K562 (cell line): ENCODE results near the gene SURF4. TPM values are rescaled to one million over a fixed set of nuclear protein-coding genes. Genes with fewer than 3 reads are reported as not detected.

Experiments
- ATAC-seq: fragments of 200-7000 bp; cut with Tn5 transposase; 3 replicates; pipeline ENCODE4 v1.9.1; 2020; ENCODE audit warnings: moderate library complexity
- BruUV-seq: library from RNA; stranded (reverse); fragments of 400-500 nt; replicated peaks from 2 replicates; lab custom pipeline; 2021; lab: Mats Ljungman, UMichigan
- CTCF ChIA-PET: fragments of 300-600 bp; formaldehyde crosslinking; extraction: SDS; loops from one replicate; lab custom pipeline; 2021; ENCODE audit warnings: low intra/inter-chr PET ratio; lab: Yijun Ruan, JAX
- POLR2A ChIA-PET: fragments of 300-600, 350-650 bp; sonication (Branson Sonifier 250); formaldehyde crosslinking; extraction: SDS; loops from one replicate; lab custom pipeline; 2021; ENCODE audit warnings: antibody characterized with exemption, inconsistent platforms; lab: Yijun Ruan, JAX
- DNase-seq, 4 experiments: peaks; one replicate each; pipeline versions ENCODE4 v3.0.0 to v3.0.0-alpha.2; 2011 to 2018; ENCODE audit warnings: low spot score in 3 of 4, mixed read lengths in 3 of 4; ENCODE audit errors: extremely low read depth in 1 of 4
- FAIRE-seq: peaks from 2 replicates; lab custom pipeline; 2011; peaks lifted over from hg19 to GRCh38; lab: Jason Lieb, UNC
- H2AFZ ChIP-seq: 2 replicates; pipeline ENCODE4 v1.6.0; 2011; ENCODE audit warnings: low read depth, low read length, control low read depth, inconsistent platforms
- H3K27ac ChIP-seq: fragments of 200-600 bp; 3 replicates; pipeline ENCODE4 v1.8.0; 2011; ENCODE audit warnings: low read depth, mild to moderate bottlenecking, control low read depth, inconsistent platforms, low read length, moderate library complexity, mixed read lengths; ENCODE audit errors: extremely low read depth
- H3K27me3 ChIP-seq, 2 experiments: fragments of 300-600 bp in 1 of 2; 2 replicates in 1 of 2; 3 replicates in 1 of 2; pipeline versions ENCODE4 v1.6.0 to v1.8.0; 2011; ENCODE audit warnings: inconsistent platforms in 2 of 2, low read length in 2 of 2, mild to moderate bottlenecking in 1 of 2, mixed read lengths in 1 of 2, moderate library complexity in 1 of 2; ENCODE audit not compliant: control insufficient read depth in 2 of 2, insufficient read depth in 2 of 2
- H3K36me3 ChIP-seq: fragments of 300-600 bp; 3 replicates; pipeline ENCODE4 v1.8.0; 2011; ENCODE audit warnings: mild to moderate bottlenecking, low read length, inconsistent platforms; ENCODE audit not compliant: control insufficient read depth, insufficient read depth
- H3K4me1 ChIP-seq, 2 experiments: fragments of 200-600 bp in 1 of 2; replicated peaks in 1 of 2; 2 replicates in 1 of 2; 3 replicates in 1 of 2; pipeline versions ENCODE4 v1.5.1 to v1.8.0; 2011; ENCODE audit warnings: inconsistent platforms in 2 of 2, low read length in 2 of 2, mild to moderate bottlenecking in 1 of 2, mixed read lengths in 1 of 2, moderate library complexity in 1 of 2; ENCODE audit not compliant: control insufficient read depth in 2 of 2, insufficient read depth in 2 of 2
- H3K4me2 ChIP-seq: 2 replicates; pipeline ENCODE4 v1.6.1; 2011; ENCODE audit warnings: low read length, control low read depth, inconsistent platforms, mixed read lengths; ENCODE audit not compliant: insufficient read depth
- H3K4me3 ChIP-seq: fragments of 200-600 bp; sonication (generic), shearing (Covaris generic); 2 replicates; pipeline ENCODE4 v1.5.1; 2016; ENCODE audit warnings: control low read depth, inconsistent platforms
- H3K79me2 ChIP-seq: fragments of 200-600 bp; 3 replicates; pipeline ENCODE4 v1.8.0; 2011; ENCODE audit warnings: low read length, inconsistent platforms; ENCODE audit not compliant: control insufficient read depth, insufficient read depth
- H3K9ac ChIP-seq, 2 experiments: 2 replicates each; pipeline versions ENCODE4 v1.6.0 to v1.6.1; 2011; ENCODE audit warnings: low read depth in 2 of 2, low read length in 2 of 2, control low read depth in 1 of 2, inconsistent platforms in 1 of 2, mild to moderate bottlenecking in 1 of 2, mixed read lengths in 1 of 2; ENCODE audit not compliant: insufficient read depth in 1 of 2
- H3K9me1 ChIP-seq: one replicate; pipeline ENCODE4 v1.6.0; 2011; ENCODE audit warnings: inconsistent platforms, mild to moderate bottlenecking, low read length, moderate library complexity; ENCODE audit not compliant: control insufficient read depth, insufficient read depth
- H3K9me3 ChIP-seq: replicated peaks from 2 replicates; pipeline ENCODE4 v1.5.1; 2011; ENCODE audit warnings: low read depth, low read length, inconsistent platforms; ENCODE audit not compliant: control insufficient read depth, insufficient read depth
- H4K20me1 ChIP-seq: replicated peaks from 2 replicates; pipeline ENCODE4 v1.6.1; 2011; ENCODE audit warnings: low read length, inconsistent platforms, mixed read lengths; ENCODE audit not compliant: control insufficient read depth, insufficient read depth
- BCOR ChIP-seq: fragments of 450-650 bp; IDR thresholded peaks from 2 replicates; pipeline ENCODE4 v1.6.1; 2016
- CREM ChIP-seq: IDR thresholded peaks from 2 replicates; pipeline ENCODE4 v1.6.1; 2014; ENCODE audit warnings: antibody characterized with exemption, low read depth
- ETV1 ChIP-seq: fragments of 450-650 bp; conservative IDR thresholded peaks from 2 replicates; pipeline ENCODE4 v1.6.1; 2016; ENCODE audit warnings: missing genetic modification characterization, control low read depth, low read depth, missing compliant biosample characterization
- HIVEP1 ChIP-seq: fragments of 250-450 bp; sonication (Bioruptor Pico); IDR thresholded peaks from 2 replicates; pipeline ENCODE4 v1.4.0; 2020; ENCODE audit warnings: mild to moderate bottlenecking
- IRF2 ChIP-seq: sonication (generic); formaldehyde crosslinking; IDR thresholded peaks from 2 replicates; pipeline ENCODE4 v1.8.1; 2022; ENCODE audit warnings: mild to moderate bottlenecking, missing genetic modification reagents
- JUN ChIP-seq, 2 experiments: sonication (generic) in 1 of 2; formaldehyde crosslinking in 1 of 2; IDR thresholded peaks; 2 replicates each; pipeline versions ENCODE4 v1.6.1 to v1.8.0; 2012 to 2022; ENCODE audit warnings: borderline replicate concordance in 2 of 2, mild to moderate bottlenecking in 2 of 2, improper control_type of control experiment in 1 of 2, low read depth in 1 of 2, low read length in 1 of 2, missing genetic modification reagents in 1 of 2
- KDM1A ChIP-seq, 2 experiments: fragments of 450-650 bp; IDR thresholded peaks; 2 replicates each; pipeline ENCODE4 v1.6.1; 2016; ENCODE audit warnings: mild to moderate bottlenecking in 2 of 2
- MAFG ChIP-seq: fragments of 450-650 bp; conservative IDR thresholded peaks from 2 replicates; pipeline ENCODE4 v1.6.1; 2016; ENCODE audit warnings: missing genetic modification characterization, missing compliant biosample characterization
- MBD2 ChIP-seq: sonication (generic); IDR thresholded peaks from 2 replicates; pipeline ENCODE4 v1.6.1; 2016; ENCODE audit warnings: low read depth, borderline replicate concordance
- NCOA6 ChIP-seq: fragments of 450-650 bp; IDR thresholded peaks from 2 replicates; pipeline ENCODE4 v1.6.1; 2017; ENCODE audit warnings: mild to moderate bottlenecking
- ZBTB8A ChIP-seq: fragments of 450-650 bp; IDR thresholded peaks from 2 replicates; pipeline ENCODE4 v1.6.1; 2018; ENCODE audit warnings: mild to moderate bottlenecking, moderate library complexity; ENCODE audit not compliant: partially characterized antibody
- ZNF165 ChIP-seq: fragments of 250-450 bp; sonication (Bioruptor Pico); IDR thresholded peaks from 2 replicates; pipeline ENCODE4 v1.4.0; 2020; ENCODE audit warnings: borderline replicate concordance
- ZNF384 ChIP-seq: IDR thresholded peaks from 2 replicates; pipeline ENCODE4 v1.6.1; 2012; ENCODE audit warnings: low read depth, low read length, improper control_type of control experiment
- WGBS: fragments of 100-300 bp; shearing (Covaris generic); methylation state at CpG from one replicate; pipeline ENCODE4 v1.1.6; 2016; ENCODE audit warnings: low coverage, mixed read lengths; ENCODE audit not compliant: insufficient coverage; ENCODE audit errors: missing lambda C conversion rate; 5-methylcytosine and 5-hydroxymethylcytosine counted together
- in situ Hi-C: fragments of 300-500 bp; cut with MboI; formaldehyde crosslinking; loops from 4 replicates; pipeline ENCODE4 v1.15.0; 2018; ENCODE audit warnings: inconsistent platforms, mixed read lengths
- intact Hi-C: fragments of 100-400 bp; cut with micrococcal nuclease; formaldehyde crosslinking; loops from 2 replicates; pipeline ENCODE4 v1.14.2; 2022
- polyA plus RNA-seq, 8 experiments: library from polyadenylated mRNA; depleted of rRNA in 4 of 8; stranded (reverse) in 5 of 8; unstranded in 3 of 8; fragments of >200 nt; fragmentation: Nextera tagmentation in 2 of 8; fragmentation: Illumina TruSeq in 1 of 8; extraction: Ambion mirVana in 2 of 8; extraction: Trizol in 1 of 8; gene quantifications; 2 replicates each; pipeline versions ENCODE4 v1.2.1 to v1.2.3, GENCODE V29; 2011 to 2014; ENCODE audit warnings: inconsistent platforms in 1 of 8, missing spikeins in 1 of 8
- total RNA-seq, 7 experiments: library from RNA; depleted of rRNA in 6 of 7; stranded (reverse); fragments of >200 nt in 6 of 7; fragmentation: Illumina TruSeq in 2 of 7; extraction: Trizol in 2 of 7; gene quantifications; 2 replicates each; pipeline versions ENCODE4 v1.2.1 to v1.2.3, GENCODE V29; 2011 to 2021; ENCODE audit warnings: low replicate concordance in 1 of 7
- TF ChIP-seq, protein P1 (sequence below): fragments of 250-450 bp; sonication (Bioruptor Pico); IDR thresholded peaks from 2 replicates; pipeline ENCODE4 v1.5.0; 2020; ENCODE audit warnings: mild to moderate bottlenecking
- TF ChIP-seq, protein P2 (sequence below): sonication (generic); formaldehyde crosslinking; IDR thresholded peaks from 2 replicates; pipeline ENCODE4 v1.8.0; 2022; ENCODE audit warnings: missing genetic modification reagents, mild to moderate bottlenecking, borderline replicate concordance
- TF ChIP-seq, protein P3 (sequence below): sonication (generic); formaldehyde crosslinking; IDR thresholded peaks from 2 replicates; pipeline ENCODE4 v1.8.0; 2023; ENCODE audit warnings: mild to moderate bottlenecking, missing genetic modification reagents

SURF4 gene
- total and polyA plus RNA-seq, 9 of the 15 experiments (the other 6 are each of a cell fraction or from before 2014, with no cell fraction given), result 8.4 to 176 (median 130) TPM

DNA sequence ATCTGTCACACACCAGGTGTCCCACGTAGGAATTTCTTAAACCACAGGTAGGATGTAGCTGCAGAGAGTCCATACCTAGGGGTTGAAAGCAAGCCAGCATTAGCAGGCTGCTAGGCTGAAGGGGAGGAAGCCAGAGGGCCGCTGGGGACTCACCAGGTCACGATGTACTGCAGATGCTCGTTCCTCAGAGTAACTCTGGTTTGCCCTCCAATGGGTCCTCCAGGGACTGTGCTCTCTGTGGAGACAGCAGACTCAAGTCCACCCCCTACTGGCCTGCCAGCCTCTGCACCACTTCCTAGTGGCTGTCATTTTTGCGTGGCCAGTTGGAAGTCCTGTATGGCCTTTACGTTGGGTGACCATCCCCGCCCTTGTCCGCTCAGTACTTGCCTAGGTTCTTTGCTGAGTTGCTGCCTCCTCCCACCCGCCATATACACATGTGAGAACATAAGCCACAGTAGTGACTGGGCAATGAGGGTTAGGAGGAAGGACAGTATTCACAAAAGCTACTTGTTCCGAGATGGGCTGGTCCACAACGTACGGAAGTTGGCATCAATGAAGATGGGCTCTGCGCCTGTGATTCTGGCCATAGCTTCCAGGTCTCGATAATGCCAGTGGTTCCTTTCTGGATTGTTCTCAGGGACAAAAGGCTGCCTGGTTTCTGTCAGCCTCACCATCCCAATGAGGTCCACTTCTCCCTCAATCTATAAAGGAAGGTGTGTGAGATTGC is 23.8 kb downstream of the SURF4 start:
- peak; percentile 78 for ATAC-seq
- H3K27me3 ChIP-seq, result no peaks in the 10 kb centered on the region
- H3K9me1 ChIP-seq, result peaks cover 3% of the 10 kb centered on the region
- H3K9me3 ChIP-seq, result no peaks in the 10 kb centered on the region
- H3K4me1 ChIP-seq, result peaks cover 11 to 30% of the 10 kb centered on the region in 2 experiments; a peak in 4 of 5 replicates
- 63% methylated on average over 14 of the region's 14 CpGs for WGBS
- H3K27ac ChIP-seq, result peak overlapping the region; percentile 34; the same call in 1 of the 3 replicates
- intact Hi-C loops (no loop called here), in situ Hi-C loops (no loop called here)
- ChIA-PET POLR2A (interaction anchor here (0.6 to 7.4 kb wide), 13 partner anchors 8 to 372 kb away, joined by 3 to 33 read pairs (median 5); partner anchors contain the start of gene STKLD1), CTCF (no interaction called here)
- no peak overlapping the region for H2AFZ ChIP-seq
- H3K79me2 ChIP-seq, result peaks cover 60% of the 10 kb centered on the region
- FAIRE-seq, result peak; percentile 92
- H4K20me1 ChIP-seq, result peaks cover 30% of the 10 kb centered on the region
- H3K36me3 ChIP-seq, result peaks cover 57% of the 10 kb centered on the region
- no peak overlapping the region for H3K4me3 ChIP-seq
- DNase-seq, result peak in 3 of 4 experiments; percentile 38 to 88 (median 79)
- BruUV-seq, result no TSS peak
- no peak overlapping the region for H3K4me2 ChIP-seq
- no peak overlapping the region for H3K9ac ChIP-seq
- no peak for TF ChIP-seq ZBTB8A
- TF ChIP-seq IRF2 (CRISPR knock-in tag), result no peak
- TF ChIP-seq ETV1, result no peak
- TF ChIP-seq KDM1A (IDR thresholded peaks at IDR 0.05), result no peak
- no peak for TF ChIP-seq HIVEP1
- no peak for TF ChIP-seq MAFG (tag)
- TF ChIP-seq MBD2, result 0 out of 2 replicates have a peak, but pooled peaks have one; percentile 31
- no peak for TF ChIP-seq ZNF384
- TF ChIP-seq, protein P1, sequence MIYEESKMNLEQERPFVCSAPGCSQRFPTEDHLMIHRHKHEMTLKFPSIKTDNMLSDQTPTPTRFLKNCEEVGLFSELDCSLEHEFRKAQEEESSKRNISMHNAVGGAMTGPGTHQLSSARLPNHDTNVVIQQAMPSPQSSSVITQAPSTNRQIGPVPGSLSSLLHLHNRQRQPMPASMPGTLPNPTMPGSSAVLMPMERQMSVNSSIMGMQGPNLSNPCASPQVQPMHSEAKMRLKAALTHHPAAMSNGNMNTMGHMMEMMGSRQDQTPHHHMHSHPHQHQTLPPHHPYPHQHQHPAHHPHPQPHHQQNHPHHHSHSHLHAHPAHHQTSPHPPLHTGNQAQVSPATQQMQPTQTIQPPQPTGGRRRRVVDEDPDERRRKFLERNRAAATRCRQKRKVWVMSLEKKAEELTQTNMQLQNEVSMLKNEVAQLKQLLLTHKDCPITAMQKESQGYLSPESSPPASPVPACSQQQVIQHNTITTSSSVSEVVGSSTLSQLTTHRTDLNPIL (CRISPR knock-in tag), result no peak
- peak; percentile 65 for TF ChIP-seq CREM
- TF ChIP-seq BCOR, result no peak
- no peak for TF ChIP-seq NCOA6
- TF ChIP-seq, protein P2, sequence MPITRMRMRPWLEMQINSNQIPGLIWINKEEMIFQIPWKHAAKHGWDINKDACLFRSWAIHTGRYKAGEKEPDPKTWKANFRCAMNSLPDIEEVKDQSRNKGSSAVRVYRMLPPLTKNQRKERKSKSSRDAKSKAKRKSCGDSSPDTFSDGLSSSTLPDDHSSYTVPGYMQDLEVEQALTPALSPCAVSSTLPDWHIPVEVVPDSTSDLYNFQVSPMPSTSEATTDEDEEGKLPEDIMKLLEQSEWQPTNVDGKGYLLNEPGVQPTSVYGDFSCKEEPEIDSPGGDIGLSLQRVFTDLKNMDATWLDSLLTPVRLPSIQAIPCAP (CRISPR knock-in tag), result no peak
- TF ChIP-seq, protein P3, sequence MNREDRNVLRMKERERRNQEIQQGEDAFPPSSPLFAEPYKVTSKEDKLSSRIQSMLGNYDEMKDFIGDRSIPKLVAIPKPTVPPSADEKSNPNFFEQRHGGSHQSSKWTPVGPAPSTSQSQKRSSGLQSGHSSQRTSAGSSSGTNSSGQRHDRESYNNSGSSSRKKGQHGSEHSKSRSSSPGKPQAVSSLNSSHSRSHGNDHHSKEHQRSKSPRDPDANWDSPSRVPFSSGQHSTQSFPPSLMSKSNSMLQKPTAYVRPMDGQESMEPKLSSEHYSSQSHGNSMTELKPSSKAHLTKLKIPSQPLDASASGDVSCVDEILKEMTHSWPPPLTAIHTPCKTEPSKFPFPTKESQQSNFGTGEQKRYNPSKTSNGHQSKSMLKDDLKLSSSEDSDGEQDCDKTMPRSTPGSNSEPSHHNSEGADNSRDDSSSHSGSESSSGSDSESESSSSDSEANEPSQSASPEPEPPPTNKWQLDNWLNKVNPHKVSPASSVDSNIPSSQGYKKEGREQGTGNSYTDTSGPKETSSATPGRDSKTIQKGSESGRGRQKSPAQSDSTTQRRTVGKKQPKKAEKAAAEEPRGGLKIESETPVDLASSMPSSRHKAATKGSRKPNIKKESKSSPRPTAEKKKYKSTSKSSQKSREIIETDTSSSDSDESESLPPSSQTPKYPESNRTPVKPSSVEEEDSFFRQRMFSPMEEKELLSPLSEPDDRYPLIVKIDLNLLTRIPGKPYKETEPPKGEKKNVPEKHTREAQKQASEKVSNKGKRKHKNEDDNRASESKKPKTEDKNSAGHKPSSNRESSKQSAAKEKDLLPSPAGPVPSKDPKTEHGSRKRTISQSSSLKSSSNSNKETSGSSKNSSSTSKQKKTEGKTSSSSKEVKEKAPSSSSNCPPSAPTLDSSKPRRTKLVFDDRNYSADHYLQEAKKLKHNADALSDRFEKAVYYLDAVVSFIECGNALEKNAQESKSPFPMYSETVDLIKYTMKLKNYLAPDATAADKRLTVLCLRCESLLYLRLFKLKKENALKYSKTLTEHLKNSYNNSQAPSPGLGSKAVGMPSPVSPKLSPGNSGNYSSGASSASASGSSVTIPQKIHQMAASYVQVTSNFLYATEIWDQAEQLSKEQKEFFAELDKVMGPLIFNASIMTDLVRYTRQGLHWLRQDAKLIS, result peak; percentile 89
- TF ChIP-seq ZNF165 (CRISPR knock-in tag), result no peak
- no peak for TF ChIP-seq JUN (IDR thresholded peaks at IDR 0.05; ENCODE audit: borderline replicate concordance, low read depth, low read length)
- no peak for TF ChIP-seq JUN (CRISPR knock-in tag; IDR thresholded peaks at IDR 0.05; ENCODE audit: borderline replicate concordance)
